Measurements from ENCODE around the gene PCDHA5.
"Not testable (repeated sequence)": the region's sequence is repeated elsewhere in the genome, so short reads cannot be mapped to it uniquely, and the experiment has no call there.

Gene PCDHA5

DNA sequence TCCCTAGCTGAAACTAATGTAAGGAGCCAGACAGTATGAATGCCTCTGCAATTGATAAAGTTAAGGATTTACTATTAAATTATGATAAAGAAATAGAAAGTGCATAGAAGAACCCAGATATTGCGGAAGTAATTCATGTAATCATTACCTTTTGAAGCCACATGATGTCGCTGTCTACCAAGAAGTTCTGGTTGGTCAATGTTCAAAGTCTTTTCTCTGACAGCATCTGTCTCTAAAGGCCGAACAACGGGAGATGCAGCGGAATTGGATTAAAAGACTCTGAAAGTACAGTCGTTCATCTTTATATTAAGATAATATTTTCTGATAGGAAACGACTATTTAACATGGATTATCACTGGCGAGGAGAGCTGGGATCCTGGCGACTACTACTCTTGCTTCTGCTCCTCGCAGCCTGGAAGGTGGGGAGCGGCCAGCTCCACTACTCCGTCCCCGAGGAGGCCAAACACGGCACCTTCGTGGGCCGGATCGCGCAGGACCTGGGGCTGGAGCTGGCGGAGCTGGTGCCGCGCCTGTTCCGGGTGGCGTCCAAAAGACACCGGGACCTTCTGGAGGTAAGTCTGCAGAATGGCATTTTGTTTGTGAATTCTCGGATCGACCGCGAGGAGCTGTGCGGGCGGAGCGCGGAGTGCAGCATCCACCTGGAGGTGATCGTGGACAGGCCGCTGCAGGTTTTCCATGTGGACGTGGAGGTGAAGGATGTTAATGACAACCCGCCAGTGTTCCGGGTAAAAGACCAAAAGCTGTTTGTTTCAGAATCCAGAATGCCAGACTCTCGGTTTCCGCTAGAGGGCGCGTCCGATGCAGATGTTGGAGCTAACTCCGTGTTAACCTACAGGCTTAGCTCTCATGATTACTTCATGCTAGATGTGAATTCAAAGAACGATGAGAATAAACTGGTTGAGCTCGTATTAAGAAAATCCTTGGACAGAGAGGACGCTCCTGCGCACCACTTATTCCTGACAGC lies 19.9 kb downstream of the PCDHA5 start, which contains the start of gene PCDHA8:
TSS of gene PCDHA8 (plus strand) at position 210 of the 985 bp plus-strand sequence. CDS start at position 345, 135 bp downstream.
- Histone ChIP-seq H3K9ac (ENCODE audit: low read depth in 1 of 2, low read length in 2 of 2) (no peak within 1 kb of the TSS), H3K27me3 (ENCODE audit: control insufficient read depth in 1 of 2, insufficient read depth in 2 of 2, low read length in 2 of 2) (no peaks in the 10 kb centered on the region), H3K9me3 (ENCODE audit: control insufficient read depth in 1 of 2, low read length in 2 of 2) (peaks cover 6 to 18% of the 10 kb centered on the region in 2 donors), H3K4me1 (ENCODE audit: control insufficient read depth in 1 of 2, insufficient read depth in 2 of 2, low read length in 2 of 2) (no peaks in the 10 kb centered on the region), H3K4me3 (ENCODE audit: low read depth in 1 of 2, low read length in 2 of 2) (no peak within 1 kb of the TSS), H3K27ac (ENCODE audit: low read depth, low read length) (no peak within 1 kb of the TSS), H3K36me3 (ENCODE audit: control insufficient read depth in 1 of 2, insufficient read depth in 2 of 2, low read length in 2 of 2) (no peaks in the 10 kb centered on the region)

DNA sequence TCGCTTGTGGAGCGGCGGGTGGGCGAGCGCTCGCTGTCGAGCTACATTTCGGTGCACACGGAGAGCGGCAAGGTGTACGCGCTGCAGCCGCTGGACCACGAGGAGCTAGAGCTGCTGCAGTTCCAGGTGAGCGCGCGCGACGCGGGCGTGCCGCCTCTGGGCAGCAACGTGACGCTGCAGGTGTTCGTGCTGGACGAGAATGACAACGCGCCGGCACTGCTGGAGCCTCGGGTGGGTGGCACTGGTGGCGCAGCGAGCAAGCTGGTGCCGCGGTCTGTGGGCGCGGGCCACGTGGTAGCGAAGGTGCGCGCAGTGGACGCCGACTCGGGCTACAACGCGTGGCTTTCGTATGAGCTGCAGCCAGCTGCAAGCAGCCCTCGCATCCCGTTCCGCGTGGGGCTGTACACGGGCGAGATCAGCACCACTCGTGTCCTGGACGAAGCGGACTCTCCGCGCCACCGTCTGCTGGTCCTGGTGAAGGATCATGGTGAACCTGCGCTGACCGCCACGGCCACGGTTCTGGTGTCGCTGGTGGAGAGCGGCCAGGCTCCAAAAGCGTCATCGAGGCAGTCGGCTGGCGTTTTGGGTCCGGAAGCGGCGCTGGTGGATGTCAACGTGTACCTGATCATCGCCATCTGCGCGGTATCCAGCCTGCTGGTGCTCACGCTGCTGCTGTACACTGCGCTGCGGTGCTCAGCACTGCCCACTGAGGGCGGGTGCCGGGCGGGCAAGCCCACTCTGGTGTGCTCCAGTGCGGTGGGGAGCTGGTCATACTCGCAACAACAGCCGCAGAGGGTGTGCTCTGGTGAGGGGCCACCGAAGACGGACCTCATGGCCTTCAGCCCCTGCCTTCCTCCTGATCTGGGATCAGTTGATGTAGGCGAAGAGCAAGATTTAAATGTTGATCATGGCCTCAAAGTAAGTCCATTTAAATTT lies 21.7 kb downstream of the PCDHA5 start:
- H3K27me3 ChIP-seq (ENCODE audit: control insufficient read depth in 1 of 2, insufficient read depth in 2 of 2, low read length in 2 of 2) = no peaks in the 10 kb centered on the region
- no peak overlapping the region for H3K4me3 ChIP-seq (ENCODE audit: low read depth in 1 of 2, low read length in 2 of 2)
- no peaks in the 10 kb centered on the region for H3K36me3 ChIP-seq (ENCODE audit: control insufficient read depth in 1 of 2, insufficient read depth in 2 of 2, low read length in 2 of 2)
- peaks cover 4 to 17% of the 10 kb centered on the region in 2 donors for H3K9me3 ChIP-seq (ENCODE audit: control insufficient read depth in 1 of 2, low read length in 2 of 2)
- no peak overlapping the region for H3K9ac ChIP-seq (ENCODE audit: low read depth in 1 of 2, low read length in 2 of 2)
- H3K4me1 ChIP-seq (ENCODE audit: control insufficient read depth in 1 of 2, insufficient read depth in 2 of 2, low read length in 2 of 2) = no peaks in the 10 kb centered on the region
- H3K27ac ChIP-seq (ENCODE audit: low read depth, low read length) = no peak overlapping the region

DNA sequence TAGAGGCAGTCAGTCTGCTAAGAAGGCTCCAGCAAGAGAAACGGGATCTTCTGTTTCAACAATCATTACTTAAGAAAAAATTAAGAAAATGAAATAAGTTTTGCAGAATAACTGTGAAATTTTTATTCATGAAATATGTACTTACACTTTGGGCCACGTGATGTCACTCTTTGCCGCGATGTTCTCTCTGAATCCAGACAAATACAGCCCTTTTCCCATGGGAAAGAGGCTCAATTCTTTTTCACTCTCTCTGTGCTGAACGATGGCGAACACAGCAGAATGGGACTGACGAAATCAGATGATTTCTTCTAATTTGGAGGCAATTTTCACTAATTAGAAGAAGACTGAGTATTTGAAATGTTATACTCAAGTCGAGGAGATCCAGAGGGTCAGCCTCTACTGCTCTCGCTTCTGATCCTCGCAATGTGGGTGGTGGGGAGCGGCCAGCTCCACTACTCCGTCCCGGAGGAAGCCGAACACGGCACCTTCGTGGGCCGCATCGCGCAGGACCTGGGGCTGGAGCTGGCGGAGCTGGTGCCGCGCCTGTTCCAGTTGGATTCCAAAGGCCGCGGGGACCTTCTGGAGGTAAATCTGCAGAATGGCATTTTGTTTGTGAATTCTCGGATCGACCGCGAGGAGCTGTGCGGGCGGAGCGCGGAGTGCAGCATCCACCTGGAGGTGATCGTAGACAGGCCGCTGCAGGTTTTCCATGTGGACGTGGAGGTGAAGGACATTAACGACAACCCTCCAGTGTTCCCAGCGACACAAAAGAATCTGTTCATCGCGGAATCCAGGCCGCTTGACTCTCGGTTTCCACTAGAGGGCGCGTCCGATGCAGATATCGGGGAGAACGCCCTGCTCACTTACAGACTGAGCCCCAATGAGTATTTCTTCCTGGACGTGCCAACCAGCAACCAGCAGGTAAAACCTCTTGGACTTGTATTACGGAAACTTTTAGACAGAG lies 27.0 kb downstream of the PCDHA5 start, which contains the start of gene PCDHA9:
TSS of gene PCDHA9 (plus strand) at position 244 of the 964 bp plus-strand sequence. CDS start at position 358, 114 bp downstream.
- not testable (repeated sequence) for H3K27me3 ChIP-seq (ENCODE audit: control insufficient read depth in 1 of 2, insufficient read depth in 2 of 2, low read length in 2 of 2); H3K27ac ChIP-seq (ENCODE audit: low read depth, low read length); H3K9ac ChIP-seq (ENCODE audit: low read depth in 1 of 2, low read length in 2 of 2); H3K4me1 ChIP-seq (ENCODE audit: control insufficient read depth in 1 of 2, insufficient read depth in 2 of 2, low read length in 2 of 2); H3K36me3 ChIP-seq (ENCODE audit: control insufficient read depth in 1 of 2, insufficient read depth in 2 of 2, low read length in 2 of 2); H3K4me3 ChIP-seq (ENCODE audit: low read depth in 1 of 2, low read length in 2 of 2)
- peaks cover 0 to 14% of the 10 kb centered on the region in 2 donors for H3K9me3 ChIP-seq (ENCODE audit: control insufficient read depth in 1 of 2, low read length in 2 of 2)

DNA sequence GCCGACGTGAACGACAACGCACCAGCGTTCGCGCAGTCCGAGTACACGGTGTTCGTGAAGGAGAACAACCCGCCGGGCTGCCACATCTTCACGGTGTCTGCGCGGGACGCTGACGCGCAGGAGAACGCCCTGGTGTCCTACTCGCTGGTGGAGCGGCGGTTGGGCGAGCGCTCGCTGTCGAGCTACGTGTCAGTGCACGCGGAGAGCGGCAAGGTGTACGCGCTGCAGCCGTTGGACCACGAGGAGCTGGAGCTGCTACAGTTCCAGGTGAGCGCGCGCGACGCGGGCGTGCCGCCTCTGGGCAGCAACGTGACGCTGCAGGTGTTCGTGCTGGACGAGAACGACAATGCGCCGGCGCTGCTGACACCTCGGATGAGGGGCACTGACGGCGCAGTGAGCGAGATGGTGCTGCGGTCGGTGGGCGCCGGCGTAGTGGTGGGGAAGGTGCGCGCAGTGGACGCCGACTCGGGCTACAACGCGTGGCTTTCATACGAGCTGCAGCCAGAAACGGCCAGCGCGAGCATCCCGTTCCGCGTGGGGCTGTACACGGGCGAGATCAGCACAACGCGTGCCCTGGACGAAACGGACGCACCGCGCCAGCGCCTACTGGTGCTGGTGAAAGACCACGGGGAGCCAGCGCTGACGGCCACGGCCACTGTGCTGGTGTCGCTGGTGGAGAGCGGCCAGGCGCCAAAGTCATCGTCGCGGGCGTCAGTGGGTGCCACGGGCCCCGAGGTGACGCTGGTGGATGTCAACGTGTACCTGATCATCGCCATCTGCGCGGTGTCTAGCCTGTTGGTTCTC lies 28.6 kb downstream of the PCDHA5 start:
- H3K9ac ChIP-seq (ENCODE audit: low read depth in 1 of 2, low read length in 2 of 2); H3K27me3 ChIP-seq (ENCODE audit: control insufficient read depth in 1 of 2, insufficient read depth in 2 of 2, low read length in 2 of 2); H3K4me1 ChIP-seq (ENCODE audit: control insufficient read depth in 1 of 2, insufficient read depth in 2 of 2, low read length in 2 of 2); H3K27ac ChIP-seq (ENCODE audit: low read depth, low read length); H3K4me3 ChIP-seq (ENCODE audit: low read depth in 1 of 2, low read length in 2 of 2); H3K36me3 ChIP-seq (ENCODE audit: control insufficient read depth in 1 of 2, insufficient read depth in 2 of 2, low read length in 2 of 2): not testable (repeated sequence)
- peaks cover 0 to 14% of the 10 kb centered on the region in 2 donors for H3K9me3 ChIP-seq (ENCODE audit: control insufficient read depth in 1 of 2, low read length in 2 of 2)

DNA sequence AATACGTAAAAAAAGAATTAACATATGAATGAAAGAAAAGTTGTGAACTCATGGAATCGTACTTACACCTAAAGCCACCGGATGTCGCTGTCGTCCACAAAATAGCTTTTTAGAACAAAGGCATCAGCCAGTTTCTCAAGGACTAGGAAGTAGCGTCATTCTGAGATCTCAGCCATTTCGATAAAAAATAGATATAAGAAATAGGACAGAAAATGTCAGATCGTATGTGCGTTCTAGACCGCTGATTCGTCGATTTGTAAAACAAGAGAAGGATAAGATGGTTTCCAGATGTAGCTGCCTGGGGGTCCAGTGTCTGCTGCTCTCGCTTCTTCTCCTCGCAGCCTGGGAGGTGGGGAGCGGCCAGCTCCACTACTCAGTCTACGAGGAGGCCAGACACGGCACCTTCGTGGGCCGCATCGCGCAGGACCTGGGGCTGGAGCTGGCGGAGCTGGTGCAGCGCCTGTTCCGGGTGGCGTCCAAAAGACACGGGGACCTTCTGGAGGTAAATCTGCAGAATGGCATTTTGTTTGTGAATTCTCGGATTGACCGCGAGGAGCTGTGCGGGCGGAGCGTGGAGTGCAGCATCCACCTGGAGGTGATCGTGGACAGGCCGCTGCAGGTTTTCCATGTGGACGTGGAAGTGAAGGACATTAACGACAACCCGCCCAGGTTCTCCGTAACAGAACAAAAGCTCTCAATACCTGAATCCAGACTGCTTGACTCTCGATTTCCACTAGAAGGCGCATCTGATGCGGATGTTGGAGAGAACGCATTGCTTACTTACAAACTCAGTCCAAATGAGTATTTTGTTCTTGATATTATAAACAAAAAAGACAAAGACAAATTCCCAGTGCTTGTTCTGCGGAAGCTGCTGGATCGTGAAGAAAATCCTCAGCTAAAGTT lies 34.6 kb downstream of the PCDHA5 start, which contains the start of gene PCDHA10:
TSS of gene PCDHA10 (plus strand) at position 126 of the 903 bp plus-strand sequence. CDS start at position 278, 152 bp downstream.
- Histone ChIP-seq H3K36me3 (ENCODE audit: control insufficient read depth in 1 of 2, insufficient read depth in 2 of 2, low read length in 2 of 2) (no peaks in the 10 kb centered on the region), H3K27me3 (ENCODE audit: control insufficient read depth in 1 of 2, insufficient read depth in 2 of 2, low read length in 2 of 2) (no peaks in the 10 kb centered on the region), H3K27ac (ENCODE audit: low read depth, low read length) (no peak within 1 kb of the TSS), H3K4me1 (ENCODE audit: control insufficient read depth in 1 of 2, insufficient read depth in 2 of 2, low read length in 2 of 2) (no peaks in the 10 kb centered on the region), H3K4me3 (ENCODE audit: low read depth in 1 of 2, low read length in 2 of 2) (peak within 1 kb of the TSS; percentile 22 to 43), H3K9me3 (ENCODE audit: control insufficient read depth in 1 of 2, low read length in 2 of 2) (peaks cover 15 to 27% of the 10 kb centered on the region in 2 donors), H3K9ac (ENCODE audit: low read depth in 1 of 2, low read length in 2 of 2) (no peak within 1 kb of the TSS)

DNA sequence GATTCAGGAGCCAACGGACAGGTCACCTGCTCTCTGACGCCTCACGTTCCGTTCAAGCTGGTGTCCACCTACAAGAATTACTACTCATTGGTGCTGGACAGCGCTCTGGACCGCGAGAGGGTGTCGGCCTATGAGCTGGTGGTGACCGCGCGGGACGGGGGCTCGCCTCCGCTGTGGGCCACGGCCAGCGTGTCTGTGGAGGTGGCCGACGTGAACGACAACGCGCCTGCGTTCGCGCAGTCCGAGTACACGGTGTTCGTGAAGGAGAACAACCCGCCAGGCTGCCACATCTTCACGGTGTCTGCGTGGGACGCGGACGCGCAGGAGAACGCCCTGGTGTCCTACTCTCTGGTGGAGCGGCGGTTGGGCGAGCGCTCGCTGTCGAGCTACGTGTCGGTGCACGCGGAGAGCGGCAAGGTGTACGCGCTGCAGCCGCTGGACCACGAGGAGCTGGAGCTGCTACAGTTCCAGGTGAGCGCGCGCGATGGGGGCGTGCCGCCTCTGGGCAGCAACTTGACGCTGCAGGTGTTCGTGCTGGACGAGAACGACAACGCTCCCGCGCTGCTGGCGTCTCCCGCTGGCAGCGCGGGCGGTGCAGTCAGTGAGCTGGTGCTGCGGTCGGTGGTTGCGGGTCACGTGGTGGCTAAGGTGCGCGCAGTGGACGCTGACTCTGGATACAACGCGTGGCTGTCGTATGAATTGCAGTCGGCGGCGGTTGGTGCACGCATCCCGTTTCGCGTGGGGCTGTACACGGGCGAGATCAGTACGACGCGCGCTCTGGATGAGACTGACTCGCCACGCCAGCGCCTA lies 36.0 kb downstream of the PCDHA5 start:
- no peak overlapping the region for H3K9ac ChIP-seq (ENCODE audit: low read depth in 1 of 2, low read length in 2 of 2)
- H3K27me3 ChIP-seq (ENCODE audit: control insufficient read depth in 1 of 2, insufficient read depth in 2 of 2, low read length in 2 of 2) = no peaks in the 10 kb centered on the region
- no peaks in the 10 kb centered on the region for H3K4me1 ChIP-seq (ENCODE audit: control insufficient read depth in 1 of 2, insufficient read depth in 2 of 2, low read length in 2 of 2)
- H3K36me3 ChIP-seq (ENCODE audit: control insufficient read depth in 1 of 2, insufficient read depth in 2 of 2, low read length in 2 of 2) = no peaks in the 10 kb centered on the region
- peaks cover 28 to 32% of the 10 kb centered on the region in 2 donors for H3K9me3 ChIP-seq (ENCODE audit: control insufficient read depth in 1 of 2, low read length in 2 of 2)
- no peak overlapping the region for H3K27ac ChIP-seq (ENCODE audit: low read depth, low read length)
- H3K4me3 ChIP-seq (ENCODE audit: low read depth in 1 of 2, low read length in 2 of 2) = no peak overlapping the region

DNA sequence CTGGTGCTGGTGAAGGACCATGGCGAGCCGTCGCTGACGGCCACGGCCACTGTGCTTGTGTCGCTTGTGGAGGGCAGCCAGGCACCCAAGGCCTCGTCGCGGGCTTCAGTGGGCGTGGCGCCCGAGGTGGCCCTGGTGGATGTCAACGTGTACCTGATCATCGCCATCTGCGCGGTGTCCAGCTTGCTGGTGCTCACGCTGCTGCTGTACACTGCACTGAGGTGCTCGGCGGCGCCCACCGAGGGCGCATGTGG lies 36.5 kb downstream of the PCDHA5 start:
- Histone ChIP-seq H3K9me3 (ENCODE audit: control insufficient read depth in 1 of 2, low read length in 2 of 2) (peaks cover 30 to 37% of the 10 kb centered on the region in 2 donors), H3K27me3 (ENCODE audit: control insufficient read depth in 1 of 2, insufficient read depth in 2 of 2, low read length in 2 of 2) (no peaks in the 10 kb centered on the region), H3K27ac (ENCODE audit: low read depth, low read length) (no peak overlapping the region), H3K9ac (ENCODE audit: low read depth in 1 of 2, low read length in 2 of 2) (no peak overlapping the region), H3K4me1 (ENCODE audit: control insufficient read depth in 1 of 2, insufficient read depth in 2 of 2, low read length in 2 of 2) (no peaks in the 10 kb centered on the region), H3K4me3 (ENCODE audit: low read depth in 1 of 2, low read length in 2 of 2) (no peak overlapping the region), H3K36me3 (ENCODE audit: control insufficient read depth in 1 of 2, insufficient read depth in 2 of 2, low read length in 2 of 2) (no peaks in the 10 kb centered on the region)
